Heart right ventricle (tissue), 16 donors: ENCODE data around the gene GMPR2. TPM values are rescaled to one million over a fixed set of nuclear protein-coding genes. Genes with fewer than 3 reads are reported as not detected.

Experiments used
- ATAC-seq, 8 donors: fragments of 200-7000 bp; cut with Tn5 transposase; one replicate each; pipeline ENCODE4 v1.9.1; 2020; ENCODE audit warnings: mild to moderate bottlenecking in 8 of 8, moderate library complexity in 8 of 8, moderate number of reproducible peaks in 1 of 8
- DNase-seq, 2 donors: peaks; one replicate each; pipeline ENCODE4 v3.0.0-alpha.2; 2020
- H3K27ac ChIP-seq, 10 donors: fragments of 200-600 bp; sonication (generic) in 2 of 10; one replicate each; pipeline versions ENCODE4 v1.5.0 to v1.8.0; 2020 to 2022; ENCODE audit warnings: mild to moderate bottlenecking in 3 of 10
- H3K27me3 ChIP-seq, 7 donors: fragments of 200-600 bp; one replicate each; pipeline ENCODE4 v1.8.0; 2021 to 2022; ENCODE audit warnings: mild to moderate bottlenecking in 2 of 7
- H3K36me3 ChIP-seq, 9 donors: fragments of 200-600 bp; sonication (generic) in 1 of 9; one replicate each; pipeline versions ENCODE4 v1.5.0 to v1.8.0; 2020 to 2022; ENCODE audit warnings: mild to moderate bottlenecking in 2 of 9
- H3K4me1 ChIP-seq, 9 donors: fragments of 200-600 bp; sonication (generic) in 1 of 9; one replicate each; pipeline versions ENCODE4 v1.5.0 to v1.8.0; 2020 to 2022; ENCODE audit warnings: mild to moderate bottlenecking in 4 of 9
- H3K4me3 ChIP-seq, 10 donors: fragments of 200-600 bp; sonication (generic) in 2 of 10; one replicate each; pipeline versions ENCODE4 v1.5.0 to v1.8.0; 2020 to 2022; ENCODE audit warnings: mild to moderate bottlenecking in 7 of 10, moderate library complexity in 2 of 10
- H3K9me3 ChIP-seq, 11 donors: fragments of 200-600 bp in 10 of 11; sonication (generic) in 2 of 11; one replicate each; pipeline versions ENCODE4 v1.5.0 to v1.8.0; 2013 to 2022; ENCODE audit warnings: mild to moderate bottlenecking in 2 of 11, control low read depth in 1 of 11, moderate library complexity in 1 of 11
- WGBS, 2 donors: extraction: QIAGEN DNeasy Blood & Tissue Kit; methylation state at CpG; one replicate each; pipeline ENCODE4 v1.1.7; 2013; ENCODE audit warnings: inconsistent platforms in 1 of 2; 5-methylcytosine and 5-hydroxymethylcytosine counted together
- intact Hi-C, 10 donors: fragments of 100-400 bp; cut with DNase I; formaldehyde crosslinking; loops; one replicate each; pipeline versions ENCODE4 v1.11.1 to v1.14.2; 2022
- polyA plus RNA-seq, 2 donors: library from polyadenylated mRNA; stranded (reverse); fragments of 200-250 nt; gene quantifications; one replicate each; pipeline ENCODE4 v1.2.3, GENCODE V29; 2013
- total RNA-seq, 10 donors: library from RNA; stranded (reverse); fragmentation: NEBNext Ultra II Directional in 3 of 10; extraction: Animal tissue kit (Norgen Biotek cat#: 25700) in 3 of 10; gene quantifications; one replicate each; pipeline versions ENCODE4 v1.2.1 to v1.2.4, GENCODE V29; 2021 to 2023
- TF ChIP-seq, protein P1 (sequence below), 9 donors: fragments of 200-600 bp; sonication (generic) in 2 of 9; IDR thresholded peaks; one replicate each; pipeline versions ENCODE4 v1.5.0 to v1.8.0; 2021 to 2022; ENCODE audit warnings: antibody characterized with exemption in 9 of 9, mild to moderate bottlenecking in 5 of 9, moderate library complexity in 1 of 9
- donor health status: Arrhythmogenic right ventricular cardiomyopathy.
- donor health status: ischemic (EF 13 %, LVEDD 7.1; RV severe dilation, severe dysfunction).
- donor health status: healthy with polysubstance abuse.
- donor health status: DM: no; HTN: yes; CAD: no.
- donor health status: DM: no; HTN: no; CAD: no.
- donor health status: ischemic (EF 25% LVEDD 6.9; RV normal size, moderate dysfunction).
- donor health status: ischemic (EF 25% LVEDD 5.7; RV mildly dilated, moderate dysfunction).
- donor health status: healthy.
- donor health status: DM: yes; HTN: yes; CAD: no.
- donor health status: Ischemic cardiomyopathy.
- donor health status: ischemic (EF 35%, LVEDD 5.7; RV mildly dilated, moderate dysfunction).
- donor health status: nonischemic (EF 11% LVEDD 7.7; RV severe dilation, severe dysfunction).
- donor health status: DM: yes; HTN: yes; CAD: no.
- donor health status: PGD.
- donor health status: ischemic (EF 29% LVEDD 5.4; RV normal size, mild dysfunction).
- donor health status: nonischemic (EF 23%, LVEDD 6.1; RV moderate dilation, normal function).

Gene GMPR2
- total and polyA plus RNA-seq, 12 donors, result 26.4 to 46.9 (median 32.7) TPM

DNA sequence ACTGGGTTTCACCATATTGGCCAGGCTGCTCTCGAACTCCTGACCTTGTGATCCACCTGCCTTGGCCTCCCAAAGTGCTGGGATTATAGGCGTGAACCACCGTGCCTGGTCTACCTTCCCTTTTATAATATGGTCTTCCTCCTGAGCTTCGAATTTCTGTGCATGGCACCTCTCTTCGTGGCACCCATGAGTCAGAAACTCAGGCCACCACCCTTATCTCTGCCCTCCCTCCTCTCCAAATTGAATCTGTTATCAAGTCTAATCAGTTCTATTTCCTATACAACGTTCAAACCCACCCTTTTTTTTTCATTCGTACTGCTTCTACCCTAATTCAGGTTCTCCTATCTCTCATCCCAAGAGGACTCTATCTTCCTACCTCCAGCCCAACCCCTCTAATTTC is 14.7 kb downstream of the GMPR2 start:
- Histone ChIP-seq H3K4me3 (no peak overlapping the region), H3K27me3 (no peaks in the 10 kb centered on the region), H3K36me3 (no peaks in the 10 kb centered on the region), H3K27ac (peak overlapping the region in 1 of 10 donors; percentile 79), H3K9me3 (no peaks in the 10 kb centered on the region), H3K4me1 (peaks cover 0 to 29% (median 8%) of the 10 kb centered on the region in 9 donors)
- DNase-seq (no peak), ATAC-seq (no peak)
- 74 to 77% methylated on average over 7 of the region's 7 CpGs for WGBS, 2 donors
- TF ChIP-seq, protein P1, sequence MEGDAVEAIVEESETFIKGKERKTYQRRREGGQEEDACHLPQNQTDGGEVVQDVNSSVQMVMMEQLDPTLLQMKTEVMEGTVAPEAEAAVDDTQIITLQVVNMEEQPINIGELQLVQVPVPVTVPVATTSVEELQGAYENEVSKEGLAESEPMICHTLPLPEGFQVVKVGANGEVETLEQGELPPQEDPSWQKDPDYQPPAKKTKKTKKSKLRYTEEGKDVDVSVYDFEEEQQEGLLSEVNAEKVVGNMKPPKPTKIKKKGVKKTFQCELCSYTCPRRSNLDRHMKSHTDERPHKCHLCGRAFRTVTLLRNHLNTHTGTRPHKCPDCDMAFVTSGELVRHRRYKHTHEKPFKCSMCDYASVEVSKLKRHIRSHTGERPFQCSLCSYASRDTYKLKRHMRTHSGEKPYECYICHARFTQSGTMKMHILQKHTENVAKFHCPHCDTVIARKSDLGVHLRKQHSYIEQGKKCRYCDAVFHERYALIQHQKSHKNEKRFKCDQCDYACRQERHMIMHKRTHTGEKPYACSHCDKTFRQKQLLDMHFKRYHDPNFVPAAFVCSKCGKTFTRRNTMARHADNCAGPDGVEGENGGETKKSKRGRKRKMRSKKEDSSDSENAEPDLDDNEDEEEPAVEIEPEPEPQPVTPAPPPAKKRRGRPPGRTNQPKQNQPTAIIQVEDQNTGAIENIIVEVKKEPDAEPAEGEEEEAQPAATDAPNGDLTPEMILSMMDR (IDR thresholded peaks at IDR 0.05), result no peak
- intact Hi-C loops, result loop anchor here in 5 of 10 donors (2.0 to 10.0 kb wide), 2 partner anchors 49 to 187 kb away; no protein-coding TSS in a partner anchor

DNA sequence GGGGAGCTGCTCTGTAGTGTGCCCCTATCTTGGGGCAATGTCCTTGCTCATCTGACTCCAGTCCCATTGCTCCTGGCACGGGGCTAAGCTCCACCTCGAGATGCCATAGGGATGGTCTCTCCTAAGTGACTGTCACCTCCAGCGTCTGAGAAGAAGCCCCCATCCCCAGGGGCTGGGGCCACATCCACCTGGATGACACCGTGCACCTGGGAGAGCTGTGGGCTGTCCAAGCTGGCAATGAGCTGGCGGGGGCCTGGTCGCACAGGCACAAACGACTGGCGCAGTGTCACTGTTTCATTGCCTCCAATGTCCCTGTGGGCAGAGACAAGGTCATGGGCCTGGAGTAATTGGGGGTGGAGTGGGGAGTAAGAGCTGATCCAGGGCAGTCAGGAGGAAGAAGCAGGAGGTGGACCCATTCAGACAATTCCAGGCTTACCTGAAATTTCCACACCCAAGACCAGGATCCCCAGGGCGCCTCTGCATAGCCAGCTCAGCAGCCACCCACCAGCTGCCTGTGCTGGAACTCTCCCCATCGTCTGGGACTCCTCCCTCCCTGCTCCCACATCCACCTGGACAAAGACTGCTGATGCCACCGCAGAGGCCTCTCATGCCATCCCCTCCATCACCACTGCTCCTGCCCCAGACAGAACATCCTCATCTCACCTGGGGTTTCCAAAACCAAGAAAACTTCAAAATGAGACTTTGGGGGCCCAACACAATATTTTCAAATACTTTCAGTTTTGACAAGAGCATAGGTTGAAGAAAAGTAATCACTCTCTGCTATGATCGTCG is 16.7 kb downstream of the GMPR2 start:
- ATAC-seq (peak in 1 of 8 donors; percentile 17), DNase-seq (no peak)
- intact Hi-C loops, result loop anchor here in 4 of 10 donors (10.0 kb wide), 1 partner anchor 185 kb away; no protein-coding TSS in a partner anchor
- H3K27me3 ChIP-seq, result no peaks in the 10 kb centered on the region
- H3K36me3 ChIP-seq, result peaks cover 0 to 11% (median 0%) of the 10 kb centered on the region in 9 donors
- 78 to 79% methylated on average over 13 of the region's 13 CpGs for WGBS, 2 donors
- H3K4me3 ChIP-seq, result no peak overlapping the region
- H3K27ac ChIP-seq, result no peak overlapping the region
- H3K9me3 ChIP-seq, result no peaks in the 10 kb centered on the region
- peaks cover 0 to 20% (median 0%) of the 10 kb centered on the region in 9 donors for H3K4me1 ChIP-seq
- TF ChIP-seq, protein P1 (IDR thresholded peaks at IDR 0.05), result no peak

DNA sequence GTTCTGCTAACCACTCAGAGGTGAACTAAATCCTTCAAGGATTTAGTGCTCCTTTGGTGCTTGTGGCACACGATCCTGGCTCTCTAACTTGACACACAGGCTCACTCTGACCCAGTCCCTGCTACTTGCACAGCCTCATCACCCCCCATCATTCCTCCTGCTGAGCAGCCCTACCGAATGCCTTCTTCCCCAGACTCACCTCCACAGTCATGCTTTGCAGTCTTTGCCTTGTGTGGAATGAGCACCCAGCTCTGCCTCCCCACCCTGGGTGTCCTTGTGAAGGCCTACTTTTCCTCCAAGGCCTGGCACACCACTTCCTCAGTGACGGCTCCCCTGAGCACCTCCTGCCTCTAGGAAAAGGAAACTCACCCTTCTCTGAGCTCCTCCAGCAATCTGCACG is 17.6 kb downstream of the GMPR2 start:
- intact Hi-C loops, result no loop called here
- DNase-seq, result no peak
- WGBS, 2 donors, result 68 to 70% methylated on average over 4 of the region's 4 CpGs
- no peak for ATAC-seq
- H3K9me3 ChIP-seq, result no peaks in the 10 kb centered on the region
- H3K27ac ChIP-seq, result no peak overlapping the region
- TF ChIP-seq, protein P1 (IDR thresholded peaks at IDR 0.05), result no peak
- no peak overlapping the region for H3K4me3 ChIP-seq
- H3K36me3 ChIP-seq, result peaks cover 0 to 18% (median 0%) of the 10 kb centered on the region in 9 donors
- H3K27me3 ChIP-seq, result no peaks in the 10 kb centered on the region
- H3K4me1 ChIP-seq, result peaks cover 0 to 20% (median 0%) of the 10 kb centered on the region in 9 donors

DNA sequence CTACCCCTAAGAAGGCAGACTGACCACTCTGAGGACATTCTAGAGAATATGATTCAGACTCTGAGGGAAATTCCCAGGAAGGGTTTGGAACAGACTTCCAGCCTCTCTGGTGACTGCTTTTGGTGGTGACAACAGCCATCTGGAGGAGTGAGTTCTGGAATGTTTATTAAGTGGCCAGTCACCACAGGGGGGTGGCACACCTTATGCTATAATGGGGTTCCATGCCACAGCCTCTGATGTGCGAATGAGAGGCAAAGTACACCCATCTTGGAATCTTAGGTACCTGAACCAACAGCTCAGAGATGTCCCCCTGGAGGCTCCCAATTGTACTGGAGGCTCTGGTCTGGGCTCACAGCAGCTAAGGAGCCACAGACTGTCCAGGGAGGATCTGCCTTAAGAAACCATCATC is 19.2 kb downstream of the GMPR2 start:
- peaks cover 0 to 18% (median 0%) of the 10 kb centered on the region in 9 donors for H3K36me3 ChIP-seq
- intact Hi-C loops, result no loop called here

More for the DNA sequence above, 19.2 kb downstream of the GMPR2 start:
- 66 to 80% methylated on average over 1 of the region's 1 CpG for WGBS, 2 donors
- ATAC-seq, result no peak
- H3K27me3 ChIP-seq, result no peaks in the 10 kb centered on the region
- no peak overlapping the region for H3K4me3 ChIP-seq
- no peak overlapping the region for H3K27ac ChIP-seq
- TF ChIP-seq, protein P1 (IDR thresholded peaks at IDR 0.05), result no peak
- no peak for DNase-seq
- peaks cover 0 to 12% (median 0%) of the 10 kb centered on the region in 9 donors for H3K4me1 ChIP-seq
- H3K9me3 ChIP-seq, result no peaks in the 10 kb centered on the region
